ENCODE results near the gene GPR78. TPM values are rescaled to one million over a fixed set of nuclear protein-coding genes. Genes with fewer than 3 reads are reported as not detected.
"Not testable (repeated sequence)": the region's sequence is repeated elsewhere in the genome, so short reads cannot be mapped to it uniquely, and the experiment has no call there.

GPR78 gene
- total RNA-seq, 1 donor from 2014 or later: not detected

DNA sequence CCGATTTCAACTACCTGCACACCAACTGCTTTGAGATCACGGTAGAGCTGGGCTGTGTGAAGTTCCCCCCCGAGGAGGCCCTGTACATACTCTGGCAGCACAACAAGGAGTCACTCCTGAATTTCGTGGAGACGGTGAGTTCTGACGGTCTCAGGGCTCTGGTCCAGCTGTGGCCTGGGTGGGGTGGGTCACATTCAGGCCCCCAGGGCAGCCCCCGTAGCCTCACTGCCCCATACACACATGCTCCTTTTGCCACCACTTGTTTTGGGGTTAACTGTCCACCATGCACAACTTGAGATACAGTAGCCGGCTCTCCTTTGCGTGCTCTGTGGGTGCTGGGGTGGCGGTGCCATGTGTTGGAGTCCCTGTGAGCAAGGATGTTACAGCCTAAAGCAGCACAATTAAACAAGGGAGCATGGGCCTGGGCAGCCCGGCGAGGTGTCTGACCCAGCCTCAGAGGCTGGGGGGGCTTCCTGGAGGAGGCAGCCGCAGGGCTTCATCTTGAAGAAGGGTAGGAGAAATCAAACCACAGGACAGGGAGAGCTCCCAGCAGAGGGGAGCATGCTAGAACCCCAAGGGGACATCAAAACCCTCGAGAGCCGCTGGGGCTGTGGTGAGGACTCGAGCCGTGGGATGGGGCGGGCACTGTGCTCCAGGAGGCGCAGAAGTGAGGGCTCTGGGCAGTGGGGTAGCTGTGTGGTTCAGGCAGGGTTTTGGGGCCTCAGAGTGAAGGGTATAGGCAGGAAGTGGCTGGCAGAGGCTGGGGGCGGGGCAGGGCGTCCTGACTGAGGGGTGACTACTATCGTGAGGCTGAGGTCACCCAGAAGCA lies 34.4 kb downstream of the GPR78 start:
- intact Hi-C loops (cut with micrococcal nuclease): no loop called here

- intact Hi-C loops (cut with micrococcal nuclease): no loop called here
Measured at GRCh38 chr4:8615366-8615765, 35.2 kb downstream of the GPR78 start.

DNA sequence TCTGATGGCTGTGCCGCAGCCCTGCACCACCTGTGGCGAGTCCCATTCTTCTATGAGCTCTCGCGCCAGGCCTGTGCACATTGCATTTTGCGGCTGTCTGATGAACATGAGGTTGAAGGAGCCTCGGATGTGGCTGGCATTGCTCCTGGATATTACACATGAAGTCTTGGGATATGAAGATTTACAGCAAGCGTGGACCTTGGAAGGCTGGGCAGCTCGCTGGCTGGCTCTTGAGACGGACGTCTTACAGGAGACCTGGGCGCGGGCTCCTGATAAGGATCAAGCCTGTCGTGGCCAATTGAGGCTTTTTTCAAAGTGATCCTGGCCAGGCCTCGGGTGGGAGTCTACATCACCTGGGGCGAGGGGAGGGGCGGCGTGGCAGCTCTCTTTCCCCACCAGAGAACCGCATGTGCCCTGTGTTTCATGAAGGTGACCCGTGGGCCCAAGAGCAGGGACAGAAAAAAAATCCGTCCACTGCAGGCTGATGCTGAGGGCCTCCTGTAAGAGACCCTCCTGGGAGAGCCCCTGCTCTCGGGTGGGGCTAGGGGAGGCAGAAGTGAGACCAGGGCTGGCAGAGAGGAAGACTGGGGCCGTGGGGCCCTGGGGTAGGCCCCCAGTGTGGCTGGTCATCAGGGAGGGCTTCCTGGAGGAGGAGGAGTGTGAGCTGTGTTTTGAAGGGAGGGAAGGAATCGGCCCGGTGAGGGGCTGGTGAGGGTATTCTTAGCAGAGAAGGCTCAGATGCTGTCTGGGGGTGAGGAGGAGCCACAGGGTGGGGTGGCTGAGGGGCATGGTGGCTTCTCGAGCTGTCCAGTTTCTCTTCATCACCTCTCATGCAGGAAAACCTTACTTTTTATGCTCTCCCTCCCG lies 36.0 kb downstream of the GPR78 start:
- intact Hi-C loops (cut with micrococcal nuclease): no loop called here

DNA sequence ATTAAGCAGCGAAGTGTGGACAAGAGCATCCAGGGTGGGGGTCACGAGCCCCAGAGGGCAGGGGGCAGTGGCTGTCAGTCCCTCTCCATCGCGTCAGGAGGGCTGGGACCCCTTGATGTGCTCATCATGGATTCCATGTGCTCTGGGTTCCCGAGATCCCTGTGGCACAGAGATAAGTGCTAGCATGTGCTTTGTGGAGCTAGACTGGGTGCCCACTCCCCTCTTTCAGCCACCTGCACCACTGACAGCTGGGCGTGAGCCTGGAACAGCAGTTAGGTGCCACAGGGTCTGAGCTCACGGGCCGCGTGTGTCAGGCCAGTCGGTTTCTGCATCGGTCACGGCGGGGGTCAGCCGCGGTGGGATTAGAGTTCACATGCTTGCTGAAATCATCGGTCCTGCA lies 36.6 kb downstream of the GPR78 start:
- intact Hi-C loops (cut with micrococcal nuclease): no loop called here

DNA sequence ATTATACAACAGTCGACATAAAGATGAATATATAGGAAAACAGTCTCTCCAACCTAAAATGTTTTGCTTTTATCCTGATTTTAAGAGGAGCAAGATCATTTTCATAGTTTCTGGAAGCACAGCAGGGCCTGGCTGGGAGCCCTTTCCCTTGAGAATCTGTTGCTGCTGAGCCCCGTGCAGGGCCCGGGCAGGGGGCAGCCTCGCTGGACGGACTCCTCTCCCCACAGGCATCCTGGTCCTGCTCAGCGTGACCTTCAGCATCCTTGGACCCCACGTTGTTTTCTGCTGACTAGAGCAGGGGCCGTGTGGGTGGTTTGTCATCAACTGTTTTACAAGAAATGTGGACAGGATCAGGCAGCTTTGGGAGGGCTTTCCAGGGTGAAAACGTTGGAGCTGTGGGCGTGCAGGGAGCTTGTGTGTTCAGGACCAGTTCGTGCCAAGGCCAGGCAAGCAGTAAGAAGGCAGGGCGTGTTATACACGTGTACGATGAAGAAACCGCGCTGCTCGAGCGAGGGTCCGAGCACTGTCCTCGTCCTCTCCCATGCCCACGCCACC lies 37.4 kb downstream of the GPR78 start:
- intact Hi-C loops (cut with micrococcal nuclease): no loop called here

GRCh38 chr4:8618421-8618820 lies 38.2 kb downstream of the GPR78 start:
- intact Hi-C loops (cut with micrococcal nuclease): no loop called here

- intact Hi-C loops (cut with micrococcal nuclease): no loop called here
Measured at GRCh38 chr4:8618961-8619720, 38.9 kb downstream of the GPR78 start.

DNA sequence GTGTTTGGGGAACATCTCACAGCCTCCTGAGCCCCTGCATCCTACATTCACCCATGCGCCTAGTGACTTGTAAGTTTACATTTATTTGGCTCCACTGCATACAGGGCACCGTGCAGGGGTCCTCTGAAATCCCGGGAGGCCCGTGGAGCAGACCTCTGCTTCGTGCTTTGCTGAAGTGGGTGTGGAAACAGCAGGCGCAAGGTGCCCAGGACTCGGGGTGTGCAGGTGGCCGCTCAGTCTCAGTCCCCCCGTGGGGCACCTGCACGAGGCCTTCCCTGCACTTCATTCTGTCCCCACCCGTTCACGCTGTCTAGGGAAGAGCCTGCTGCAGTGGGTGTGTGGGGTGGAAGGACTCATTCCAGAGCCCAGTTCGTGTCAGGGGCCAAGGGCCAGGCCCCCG lies 40.9 kb downstream of the GPR78 start:
- intact Hi-C loops (cut with micrococcal nuclease): not testable (repeated sequence)

GRCh38 chr4:8624601-8625272 lies 44.5 kb downstream of the GPR78 start:
- intact Hi-C loops (cut with micrococcal nuclease): not testable (repeated sequence)

- intact Hi-C loops (cut with micrococcal nuclease): not testable (repeated sequence)
Measured at GRCh38 chr4:8630240-8630905, 50.2 kb downstream of the GPR78 start.

GRCh38 chr4:8631896-8632295 lies 51.7 kb downstream of the GPR78 start:
- intact Hi-C loops (cut with micrococcal nuclease): not testable (repeated sequence)

- intact Hi-C loops (cut with micrococcal nuclease): not testable (repeated sequence)
Measured at GRCh38 chr4:8634773-8635172, 54.6 kb downstream of the GPR78 start.

GRCh38 chr4:8635897-8636554 lies 55.8 kb downstream of the GPR78 start:
- intact Hi-C loops (cut with micrococcal nuclease): not testable (repeated sequence)

Other genes with a start within 250 kb of the GPR78 start
- gene ACOX3, start 139.7 kb upstream of the GPR78 start, total RNA-seq: 15.9 and 16.5 TPM in 2 replicates
- gene TRMT44, start 139.6 kb upstream of the GPR78 start, total RNA-seq: 26.3 and 29.8 TPM in 2 replicates
- not detected in 2 replicates for gene CPZ, start 12.4 kb downstream of the GPR78 start, total RNA-seq

Measured in T-helper 1 cell treated with Interleukin-12 subunit alpha and Interleukin-12 subunit beta and Interleukin-4 antibody, amounts not matched to agents 30 ng/mL and 1 ng/mL, for 36 hours (primary cell).